ENCODE measurements around the gene ARRDC3. TPM values are rescaled to one million over a fixed set of nuclear protein-coding genes. Genes with fewer than 3 reads are reported as not detected.
"Not testable (repeated sequence)": the region's sequence is repeated elsewhere in the genome, so short reads cannot be mapped to it uniquely, and the experiment has no call there.

Gene ARRDC3
- total RNA-seq, 1 donor from 2014 or later, result 16.5 TPM

- ATAC-seq; intact Hi-C loops (cut with micrococcal nuclease): not testable (repeated sequence)
Measured at GRCh38 chr5:91389555-91389954, 6.4 kb upstream of the ARRDC3 start.

GRCh38 chr5:91388362-91388761 lies 5.2 kb upstream of the ARRDC3 start:
- intact Hi-C loops (cut with micrococcal nuclease), result no loop called here
- DNase-seq, result no peak
- ATAC-seq, result no peak

More at GRCh38 chr5:91389555-91389954, 6.4 kb upstream of the ARRDC3 start:
- DNase-seq, result not testable (repeated sequence)

GRCh38 chr5:91386120-91386519 lies 3.0 kb upstream of the ARRDC3 start:
- intact Hi-C loops (cut with micrococcal nuclease), result loop anchor here (1.0 kb wide), 1 partner anchor 162 kb away; no protein-coding TSS in a partner anchor
- ATAC-seq (peak; percentile 8), DNase-seq (no peak)

- ATAC-seq, DNase-seq: not testable (repeated sequence)
- intact Hi-C loops (cut with micrococcal nuclease), result loop anchor here (2.0 kb wide), 1 partner anchor 285 kb away; no protein-coding TSS in a partner anchor
Measured at GRCh38 chr5:91385596-91385995, 2.5 kb upstream of the ARRDC3 start.

- ATAC-seq (peak; percentile 5), DNase-seq (no peak)
- intact Hi-C loops (cut with micrococcal nuclease), result loop anchor here (2.0 kb wide), 1 partner anchor 284 kb away; no protein-coding TSS in a partner anchor
Measured at GRCh38 chr5:91384671-91385430, 1.7 kb upstream of the ARRDC3 start.

- no peak for ATAC-seq
- no peak for DNase-seq
Measured at GRCh38 chr5:91383956-91384300, 811 bp upstream of the ARRDC3 start.

GRCh38 chr5:91382530-91383026 lies 539 bp downstream of the ARRDC3 start:
- intact Hi-C loops (cut with micrococcal nuclease), result no loop called here
- no peak for DNase-seq
- peak; percentile 10 for ATAC-seq

More at GRCh38 chr5:91383956-91384300, 811 bp upstream of the ARRDC3 start:
- intact Hi-C loops (cut with micrococcal nuclease), result loop anchor here (2.0 kb wide), 1 partner anchor 283 kb away; no protein-coding TSS in a partner anchor

GRCh38 chr5:91381774-91382359 lies 1.2 kb downstream of the ARRDC3 start:
- ATAC-seq, result peak; percentile 13
- DNase-seq, result peak; percentile 50
- intact Hi-C loops (cut with micrococcal nuclease), result no loop called here

GRCh38 chr5:91381239-91381773 lies 1.8 kb downstream of the ARRDC3 start:
- intact Hi-C loops (cut with micrococcal nuclease), result no loop called here
- ATAC-seq, result no peak

GRCh38 chr5:91380491-91381238 lies 2.5 kb downstream of the ARRDC3 start:
- DNase-seq, result peak; percentile 99
- intact Hi-C loops (cut with micrococcal nuclease), result no loop called here
- ATAC-seq, result peak; percentile 88

More at GRCh38 chr5:91381239-91381773, 1.8 kb downstream of the ARRDC3 start:
- DNase-seq, result no peak

- intact Hi-C loops (cut with micrococcal nuclease), result no loop called here
- DNase-seq, result peak; percentile 98
- ATAC-seq, result peak; percentile 81
Measured at GRCh38 chr5:91379914-91380490, 3.1 kb downstream of the ARRDC3 start.

- intact Hi-C loops (cut with micrococcal nuclease), result no loop called here
- DNase-seq (no peak), ATAC-seq (no peak)
Measured at GRCh38 chr5:91379246-91379913, 3.7 kb downstream of the ARRDC3 start.

GRCh38 chr5:91378752-91379211 lies 4.3 kb downstream of the ARRDC3 start:
- ATAC-seq (no peak), DNase-seq (no peak)
- intact Hi-C loops (cut with micrococcal nuclease), result no loop called here

GRCh38 chr5:91374893-91375520 lies 8.1 kb downstream of the ARRDC3 start:
- no peak for ATAC-seq
- no peak for DNase-seq
- intact Hi-C loops (cut with micrococcal nuclease), result no loop called here

GRCh38 chr5:91373600-91373999 lies 9.5 kb downstream of the ARRDC3 start:
- DNase-seq (no peak), ATAC-seq (peak; percentile 73)
- intact Hi-C loops (cut with micrococcal nuclease), result no loop called here

- intact Hi-C loops (cut with micrococcal nuclease), result no loop called here
- DNase-seq (no peak), ATAC-seq (no peak)
Measured at GRCh38 chr5:91373006-91373405, 10.1 kb downstream of the ARRDC3 start.

- intact Hi-C loops (cut with micrococcal nuclease), result no loop called here
- DNase-seq (no peak), ATAC-seq (no peak)
Measured at GRCh38 chr5:91369480-91369879, 13.6 kb downstream of the ARRDC3 start.

Data from left ventricle myocardium superior (tissue), 1 donor.